HG03575 (cell line): ENCODE measurements around the gene F7.

ENCODE experiments used
- ATAC-seq: cut with Tn5 transposase; IDR thresholded peaks from one replicate; pipeline ENCODE4 v1.9.1; 2021; ENCODE audit not compliant: unreplicated experiment, insufficient number of reproducible peaks, low FRiP score; ENCODE audit errors: extremely low read depth

Gene F7

GRCh38 chr13:113123226-113124201, 17.9 kb downstream of the F7 start:
- ATAC-seq, result no peak

- ATAC-seq, result no peak
These were observed 18.8 kb downstream of the F7 start for GRCh38 chr13:113124211-113124970.

- ATAC-seq, result no peak
These were observed 20.1 kb downstream of the F7 start for GRCh38 chr13:113125506-113126264.

- no peak for ATAC-seq
These were observed 20.9 kb downstream of the F7 start for GRCh38 chr13:113126265-113127150.

- no peak for ATAC-seq
These were observed 23.9 kb downstream of the F7 start for GRCh38 chr13:113129480-113129879.

GRCh38 chr13:113129921-113130750, 24.5 kb downstream of the F7 start:
- ATAC-seq, result no peak

- ATAC-seq, result no peak
These were observed 29.7 kb downstream of the F7 start for GRCh38 chr13:113135281-113135760.

- no peak for ATAC-seq
These were observed 32.2 kb downstream of the F7 start for GRCh38 chr13:113137691-113138298.

GRCh38 chr13:113138792-113139551, 33.4 kb downstream of the F7 start:
- ATAC-seq, result no peak

- no peak for ATAC-seq
These were observed 34.0 kb downstream of the F7 start for GRCh38 chr13:113139577-113139976.

GRCh38 chr13:113140677-113141600, 35.3 kb downstream of the F7 start:
- ATAC-seq, result no peak

GRCh38 chr13:113141601-113141970, 36.0 kb downstream of the F7 start:
- no peak for ATAC-seq

- ATAC-seq, result no peak
These were observed 37.3 kb downstream of the F7 start for GRCh38 chr13:113142876-113143275.

GRCh38 chr13:113143466-113144254, 38.1 kb downstream of the F7 start:
- ATAC-seq, result no peak

GRCh38 chr13:113144255-113144629, 38.7 kb downstream of the F7 start:
- no peak for ATAC-seq
